NCI-H69 (cell line): ENCODE data around the gene IGSF8.

Source experiments
- DNase-seq: peaks from one replicate; lab custom pipeline; 2025; lab: John Stamatoyannopoulos, UW

Gene IGSF8

GRCh38 chr1:160104486-160104885 lies 6.1 kb upstream of the IGSF8 start:
- DNase-seq: peak; percentile 46

GRCh38 chr1:160103658-160104408 lies 5.4 kb upstream of the IGSF8 start:
- peak; percentile 78 for DNase-seq

GRCh38 chr1:160101717-160102522 lies 3.5 kb upstream of the IGSF8 start:
- peak; percentile 23 for DNase-seq

GRCh38 chr1:160101037-160101716 lies 2.8 kb upstream of the IGSF8 start:
- DNase-seq: peak; percentile 91

GRCh38 chr1:160099716-160100375 lies 1.4 kb upstream of the IGSF8 start:
- no peak for DNase-seq

- peak; percentile 99 for DNase-seq
These were observed 588 bp upstream of the IGSF8 start for GRCh38 chr1:160098852-160099561.

- DNase-seq: peak; percentile 58
These were observed 1.1 kb downstream of the IGSF8 start for GRCh38 chr1:160097151-160097910.

GRCh38 chr1:160096274-160097116 lies 1.9 kb downstream of the IGSF8 start:
- peak; percentile 79 for DNase-seq

- peak; percentile 86 for DNase-seq
These were observed 2.9 kb downstream of the IGSF8 start for GRCh38 chr1:160095382-160096105.

GRCh38 chr1:160094806-160095205 lies 3.6 kb downstream of the IGSF8 start:
- no peak for DNase-seq

GRCh38 chr1:160094291-160094625 lies 4.2 kb downstream of the IGSF8 start:
- no peak for DNase-seq

GRCh38 chr1:160093624-160094290 lies 4.7 kb downstream of the IGSF8 start:
- DNase-seq: no peak

GRCh38 chr1:160093069-160093395 lies 5.4 kb downstream of the IGSF8 start:
- no peak for DNase-seq

GRCh38 chr1:160092366-160093068 lies 5.9 kb downstream of the IGSF8 start:
- no peak for DNase-seq

GRCh38 chr1:160091666-160092223 lies 6.7 kb downstream of the IGSF8 start:
- no peak for DNase-seq

GRCh38 chr1:160090760-160091159 lies 7.7 kb downstream of the IGSF8 start:
- no peak for DNase-seq

GRCh38 chr1:160089883-160090282 lies 8.5 kb downstream of the IGSF8 start:
- no peak for DNase-seq

GRCh38 chr1:160087118-160087662 lies 11.2 kb downstream of the IGSF8 start:
- no peak for DNase-seq
